ENCODE data around the gene MIAT. TPM values are rescaled to one million over a fixed set of nuclear protein-coding genes. Genes with fewer than 3 reads are reported as not detected.

MIAT gene
- total and polyA plus RNA-seq, 2 of the 13 experiments (the other 11 are each of a cell fraction or from before 2014, with no cell fraction given): 0.04 TPM; not detected in 1

DNA sequence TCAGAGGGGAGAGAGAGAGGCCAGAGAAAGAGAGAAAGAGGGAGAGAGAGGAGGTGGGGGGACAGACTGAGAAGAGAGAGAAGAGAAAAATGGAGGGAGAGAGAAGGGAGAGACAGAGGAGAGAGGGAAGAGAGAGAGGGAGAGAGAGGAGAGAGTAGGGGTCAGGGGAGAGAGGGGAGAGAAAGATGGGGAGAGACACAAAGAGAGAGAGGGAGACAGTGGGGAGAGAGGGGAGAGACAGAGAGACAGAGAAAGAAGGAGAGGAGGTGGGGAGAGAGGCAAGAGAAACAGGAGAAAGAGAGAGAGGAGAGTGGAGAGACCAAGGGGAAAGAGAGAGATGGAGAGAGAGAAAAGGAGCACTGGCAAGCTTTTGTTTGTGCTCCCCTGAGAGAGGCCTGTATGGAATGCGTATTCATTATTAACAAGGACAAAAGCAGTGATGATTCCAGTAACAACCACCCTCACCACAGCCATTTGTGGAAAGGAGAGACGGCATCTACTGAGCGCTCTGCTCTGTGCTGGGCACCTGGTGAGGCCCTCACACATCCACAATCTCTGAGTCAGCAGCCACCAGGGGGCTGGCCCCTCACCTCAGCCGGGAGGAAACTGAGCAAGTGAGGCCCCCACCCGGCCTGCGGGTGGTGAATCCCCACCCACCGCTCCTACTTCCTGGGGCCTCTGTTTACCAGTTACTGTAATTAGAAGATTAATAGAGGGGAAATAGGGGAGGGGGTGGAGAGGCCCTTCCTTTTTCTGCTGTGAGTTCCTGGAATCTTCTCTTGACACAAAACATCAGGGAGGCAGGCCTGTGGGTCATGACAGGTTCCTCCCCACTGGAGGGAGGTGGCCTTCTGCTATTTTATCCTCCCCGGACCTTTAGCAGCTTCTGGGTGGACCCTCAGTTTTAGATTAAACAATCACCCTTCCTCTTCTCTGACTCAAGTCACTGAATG, 14.6 kb upstream of the MIAT start:
- in situ Hi-C loops (cut with HindIII; ENCODE audit: extremely low pct_ligation_motif_present, low pct_unique_long_range_greater_than_20kb): no loop called here
- Histone ChIP-seq H3K9me3 (ENCODE audit: low read length) (no peaks in the 10 kb centered on the region), H3K79me2 (ENCODE audit: insufficient read depth, low read length) (no peaks in the 10 kb centered on the region), H3K27me3 (ENCODE audit: control insufficient read depth in 1 of 2, insufficient read depth in 2 of 2, low read length in 2 of 2) (peaks cover 7 to 79% of the 10 kb centered on the region in 2 experiments; a peak in 3 of 5 replicates), H3K9ac (ENCODE audit: insufficient read depth, low read depth, low read length) (no peak overlapping the region), H2AFZ (ENCODE audit: low read length) (no peak overlapping the region), H3K36me3 (replicated peaks in 1 of 2; ENCODE audit: control insufficient read depth in 1 of 2, insufficient read depth in 2 of 2, low read length in 2 of 2) (no peaks in the 10 kb centered on the region), H3K27ac (ENCODE audit: extremely low read length, insufficient read depth, low read length) (no peak overlapping the region), H4K20me1 (ENCODE audit: insufficient read depth, low read length) (no peaks in the 10 kb centered on the region; the same call in 1 of the 2 replicates), H3K4me1 (ENCODE audit: insufficient read depth, low read length) (peaks cover 9% of the 10 kb centered on the region), H3K4me3 (replicated peaks in 1 of 3; ENCODE audit: insufficient read depth in 1 of 3, low read depth in 2 of 3, low read length in 3 of 3) (no peak overlapping the region), H3K4me2 (ENCODE audit: low read depth, low read length) (no peak overlapping the region)
- no peak for ATAC-seq
- ChIA-PET CTCF (ENCODE audit: low intra/inter-chr PET ratio, low total read pairs) (no interaction called here), POLR2A (no interaction called here)
- FAIRE-seq: no peak
- no peak for DNase-seq (ENCODE audit: low spot score)
- TF ChIP-seq PHB2 (IDR thresholded peaks at IDR 0.05; ENCODE audit: partially characterized antibody) (no peak), ARNTL (CRISPR knock-in tag; IDR thresholded peaks at IDR 0.05) (no peak), ADNP (CRISPR knock-in tag; IDR thresholded peaks at IDR 0.05) (no peak)
- TF ChIP-seq, protein P1, sequence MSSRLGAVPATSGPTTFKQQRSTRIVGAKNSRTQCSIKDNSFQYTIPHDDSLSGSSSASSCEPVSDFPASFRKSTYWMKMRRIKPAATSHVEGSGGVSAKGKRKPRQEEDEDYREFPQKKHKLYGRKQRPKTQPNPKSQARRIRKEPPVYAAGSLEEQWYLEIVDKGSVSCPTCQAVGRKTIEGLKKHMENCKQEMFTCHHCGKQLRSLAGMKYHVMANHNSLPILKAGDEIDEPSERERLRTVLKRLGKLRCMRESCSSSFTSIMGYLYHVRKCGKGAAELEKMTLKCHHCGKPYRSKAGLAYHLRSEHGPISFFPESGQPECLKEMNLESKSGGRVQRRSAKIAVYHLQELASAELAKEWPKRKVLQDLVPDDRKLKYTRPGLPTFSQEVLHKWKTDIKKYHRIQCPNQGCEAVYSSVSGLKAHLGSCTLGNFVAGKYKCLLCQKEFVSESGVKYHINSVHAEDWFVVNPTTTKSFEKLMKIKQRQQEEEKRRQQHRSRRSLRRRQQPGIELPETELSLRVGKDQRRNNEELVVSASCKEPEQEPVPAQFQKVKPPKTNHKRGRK (CRISPR knock-in tag; IDR thresholded peaks at IDR 0.05): peak; percentile 75; the same call in 1 of the 2 replicates
- TF ChIP-seq, protein P2, sequence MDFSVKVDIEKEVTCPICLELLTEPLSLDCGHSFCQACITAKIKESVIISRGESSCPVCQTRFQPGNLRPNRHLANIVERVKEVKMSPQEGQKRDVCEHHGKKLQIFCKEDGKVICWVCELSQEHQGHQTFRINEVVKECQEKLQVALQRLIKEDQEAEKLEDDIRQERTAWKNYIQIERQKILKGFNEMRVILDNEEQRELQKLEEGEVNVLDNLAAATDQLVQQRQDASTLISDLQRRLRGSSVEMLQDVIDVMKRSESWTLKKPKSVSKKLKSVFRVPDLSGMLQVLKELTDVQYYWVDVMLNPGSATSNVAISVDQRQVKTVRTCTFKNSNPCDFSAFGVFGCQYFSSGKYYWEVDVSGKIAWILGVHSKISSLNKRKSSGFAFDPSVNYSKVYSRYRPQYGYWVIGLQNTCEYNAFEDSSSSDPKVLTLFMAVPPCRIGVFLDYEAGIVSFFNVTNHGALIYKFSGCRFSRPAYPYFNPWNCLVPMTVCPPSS (IDR thresholded peaks at IDR 0.05): 0 out of 2 replicates have a peak, but pooled peaks have one; percentile 52
- no TSS peak for BruUV-seq (replicated peaks)
- WGBS (ENCODE audit: low lambda C conversion rate): 0% methylated on average over 2 of the region's 8 CpGs
- intact Hi-C loops (cut with micrococcal nuclease; ENCODE audit: unreplicated experiment): no loop called here
